Nephron progenitor cell (in vitro differentiated cells): ENCODE results near the gene KDM5B.

Experiments
- DNase-seq: peaks from one replicate; pipeline ENCODE4 v3.0.0; 2021
- H3K27ac Mint-ChIP-seq: 2 replicates; pipeline ENCODE4 v1.8.0; 2021; ENCODE audit warnings: mild to moderate bottlenecking, moderate library complexity, mixed read lengths
- H3K27me3 Mint-ChIP-seq: 2 replicates; pipeline ENCODE4 v1.8.0; 2021; ENCODE audit warnings: mild to moderate bottlenecking, low read depth, mixed read lengths; ENCODE audit not compliant: poor library complexity
- H3K36me3 Mint-ChIP-seq: 2 replicates; pipeline ENCODE4 v1.8.0; 2021; ENCODE audit warnings: low read depth, mixed read lengths
- H3K4me1 Mint-ChIP-seq: 2 replicates; pipeline ENCODE4 v1.8.0; 2021; ENCODE audit warnings: mixed read lengths
- H3K4me3 Mint-ChIP-seq: 2 replicates; pipeline ENCODE4 v1.8.0; 2021; ENCODE audit warnings: mild to moderate bottlenecking, moderate library complexity, mixed read lengths
- H3K9me3 Mint-ChIP-seq: 2 replicates; pipeline ENCODE4 v1.8.0; 2021; ENCODE audit warnings: mild to moderate bottlenecking, moderate library complexity, mixed read lengths
- CTCF ChIP-seq: fragments of 200-600 bp; sonication (generic); IDR thresholded peaks from 2 replicates; pipeline ENCODE4 v1.5.0; 2021; ENCODE audit warnings: antibody characterized with exemption

Gene KDM5B

DNA sequence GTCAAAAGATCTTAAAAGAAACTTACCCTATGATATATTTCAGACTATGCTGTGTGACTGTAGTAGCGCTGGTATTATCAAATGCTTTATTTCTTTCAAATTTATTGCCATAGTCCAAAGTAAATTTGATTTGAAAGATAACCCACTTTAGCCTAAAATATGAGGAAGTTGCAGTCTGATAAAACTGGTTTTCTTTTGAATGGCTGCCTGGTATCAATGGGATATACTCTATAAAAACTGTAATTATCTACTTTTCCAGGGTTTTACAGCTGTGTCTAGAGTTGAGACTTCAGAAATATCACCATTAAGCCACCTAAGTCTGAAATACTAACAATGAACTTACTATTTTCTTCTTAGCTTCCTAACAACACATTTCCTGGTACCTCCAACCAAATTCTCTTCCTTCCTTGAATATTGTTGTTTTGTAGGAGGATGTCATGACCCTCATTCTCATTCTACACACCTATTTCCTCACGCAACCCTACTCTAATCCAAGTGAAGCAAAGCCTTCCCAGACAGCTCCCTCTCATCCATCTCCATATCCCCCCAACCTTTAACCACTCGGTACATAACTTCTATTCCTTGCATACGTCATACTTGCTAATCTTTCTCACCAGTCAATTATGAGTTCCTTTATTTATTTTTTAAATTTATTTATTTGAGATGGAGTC, 17.0 kb downstream of the KDM5B start:
- Mint-ChIP-seq H3K27me3 (no peaks in the 10 kb centered on the region), H3K4me3 (no peak overlapping the region), H3K4me1 (peaks cover 10% of the 10 kb centered on the region), H3K36me3 (peaks cover 57% of the 10 kb centered on the region), H3K9me3 (peaks cover 13% of the 10 kb centered on the region), H3K27ac (peak overlapping the region; percentile 91)
- no peak for TF ChIP-seq CTCF
- DNase-seq: no peak

GRCh38 chr1:202788800-202789199, 19.4 kb downstream of the KDM5B start:
- H3K9me3 Mint-ChIP-seq: peaks cover 13% of the 10 kb centered on the region
- peak overlapping the region; percentile 78 for H3K27ac Mint-ChIP-seq
- peaks cover 9% of the 10 kb centered on the region for H3K4me1 Mint-ChIP-seq
- no peak for DNase-seq
- peaks cover 66% of the 10 kb centered on the region for H3K36me3 Mint-ChIP-seq
- no peak overlapping the region for H3K4me3 Mint-ChIP-seq
- H3K27me3 Mint-ChIP-seq: no peaks in the 10 kb centered on the region
- no peak for TF ChIP-seq CTCF

GRCh38 chr1:202786804-202787203, 21.4 kb downstream of the KDM5B start:
- Mint-ChIP-seq H3K27me3 (no peaks in the 10 kb centered on the region), H3K4me1 (peaks cover 9% of the 10 kb centered on the region), H3K4me3 (no peak overlapping the region), H3K36me3 (peaks cover 55% of the 10 kb centered on the region), H3K27ac (no peak overlapping the region), H3K9me3 (peaks cover 13% of the 10 kb centered on the region)
- no peak for DNase-seq
- no peak for TF ChIP-seq CTCF

DNA sequence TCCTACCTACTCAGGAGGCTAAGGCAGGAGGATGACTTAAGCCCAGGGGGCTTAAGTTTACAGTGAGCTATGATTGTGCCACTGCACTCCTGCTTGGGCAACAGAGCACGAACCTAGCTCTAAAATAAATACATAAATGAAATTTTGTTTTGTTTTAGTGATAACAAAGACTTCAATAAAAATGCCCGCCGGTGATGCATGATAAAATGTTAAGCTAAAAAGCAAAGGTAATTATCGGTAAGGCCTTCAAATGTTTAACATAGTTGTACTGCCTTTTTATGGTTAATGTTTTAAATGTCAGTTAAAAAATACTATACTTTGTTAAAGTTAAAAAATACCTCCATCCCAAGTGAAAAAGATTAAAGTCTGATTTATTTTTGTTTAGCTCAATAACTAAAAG, 27.0 kb downstream of the KDM5B start:
- Mint-ChIP-seq H3K4me1 (peaks cover 4% of the 10 kb centered on the region), H3K27me3 (no peaks in the 10 kb centered on the region), H3K9me3 (no peaks in the 10 kb centered on the region), H3K4me3 (no peak overlapping the region), H3K27ac (peak overlapping the region; percentile 19), H3K36me3 (peaks cover 32% of the 10 kb centered on the region)
- DNase-seq: no peak
- TF ChIP-seq CTCF: no peak

DNA sequence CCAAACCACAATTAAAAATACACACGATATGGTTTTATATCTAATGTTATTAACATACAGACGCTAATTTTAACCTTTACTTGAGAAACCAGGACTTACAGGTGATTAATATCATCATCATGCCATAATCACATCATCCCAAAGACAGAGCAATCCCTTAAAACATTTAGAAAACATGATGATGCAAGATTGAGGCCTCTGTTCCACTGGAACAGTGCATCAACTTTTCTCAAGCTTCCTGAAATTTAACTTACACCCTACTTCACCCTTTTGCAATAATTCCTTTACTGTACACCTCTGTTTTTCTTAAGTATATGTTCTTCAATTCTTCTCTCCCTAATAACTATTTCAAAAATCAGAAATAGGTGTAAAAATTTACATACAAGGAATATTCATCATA, 38.1 kb downstream of the KDM5B start:
- H3K36me3 Mint-ChIP-seq: peaks cover 80% of the 10 kb centered on the region
- H3K4me1 Mint-ChIP-seq: no peaks in the 10 kb centered on the region
- H3K27me3 Mint-ChIP-seq: no peaks in the 10 kb centered on the region
- no peaks in the 10 kb centered on the region for H3K9me3 Mint-ChIP-seq
- H3K4me3 Mint-ChIP-seq: no peak overlapping the region
- no peak for DNase-seq
- TF ChIP-seq CTCF: no peak
- H3K27ac Mint-ChIP-seq: no peak overlapping the region

GRCh38 chr1:202765721-202766120, 42.5 kb downstream of the KDM5B start:
- Mint-ChIP-seq H3K27me3 (no peaks in the 10 kb centered on the region), H3K36me3 (peaks cover 82% of the 10 kb centered on the region), H3K27ac (peak overlapping the region; percentile 42), H3K4me3 (no peak overlapping the region), H3K9me3 (no peaks in the 10 kb centered on the region), H3K4me1 (no peaks in the 10 kb centered on the region)
- no peak for TF ChIP-seq CTCF
- no peak for DNase-seq
